Thoracic aorta (tissue), 2 donors: Measurements from ENCODE around the gene PPY. TPM values are rescaled to one million over a fixed set of nuclear protein-coding genes. Genes with fewer than 3 reads are reported as not detected.

Source experiments
- ATAC-seq: fragments of 150-250 bp; one replicate; pipeline ENCODE4 v1.8.0; 2017; ENCODE audit warnings: low read depth; ENCODE audit not compliant: insufficient number of reproducible peaks, low FRiP score
- DNase-seq: peaks from one replicate; pipeline ENCODE4 v3.0.0-alpha.2; 2020; ENCODE audit warnings: low spot score
- H3K27ac ChIP-seq, 2 donors: fragments of 200-600 bp; sonication (generic); 1 replicate in 1 of 2; 2 replicates in 1 of 2; pipeline ENCODE4 v1.5.1; 2016; ENCODE audit warnings: mild to moderate bottlenecking in 2 of 2, moderate library complexity in 2 of 2
- H3K27me3 ChIP-seq: fragments of 200-600 bp; sonication (generic); replicated peaks from 2 replicates; pipeline ENCODE4 v1.6.0; 2016; ENCODE audit warnings: mild to moderate bottlenecking; ENCODE audit not compliant: insufficient read depth
- H3K36me3 ChIP-seq: fragments of 200-600 bp; sonication (generic); one replicate; pipeline ENCODE4 v1.5.1; 2016
- H3K4me1 ChIP-seq, 2 donors: fragments of 200-600 bp; sonication (generic); 1 replicate in 1 of 2; 2 replicates in 1 of 2; pipeline versions ENCODE4 v1.5.1 to v1.6.0; 2016; ENCODE audit warnings: low read depth in 2 of 2, mild to moderate bottlenecking in 1 of 2; ENCODE audit not compliant: control insufficient read depth in 1 of 2
- H3K4me3 ChIP-seq: fragments of 200-600 bp; sonication (generic); 2 replicates; pipeline ENCODE4 v1.5.1; 2016; ENCODE audit warnings: mild to moderate bottlenecking
- H3K9me3 ChIP-seq: fragments of 200-600 bp; sonication (generic); 2 replicates; pipeline ENCODE4 v1.5.1; 2016
- CTCF ChIP-seq: fragments of 200-600 bp; sonication (generic); IDR thresholded peaks from one replicate; pipeline ENCODE4 v1.5.1; 2019; ENCODE audit warnings: antibody characterized with exemption
- total RNA-seq, 2 donors: library from RNA; depleted of rRNA; stranded (reverse); fragments of >200 nt; gene quantifications; one replicate each; pipeline versions ENCODE4 v1.1.0 to v1.2.3, GENCODE V29; 2016

Gene PPY
- total RNA-seq, 2 donors from 2014 or later: not detected

- no peak overlapping the region for H3K4me3 ChIP-seq
- no peak for DNase-seq
- no peaks in the 10 kb centered on the region for H3K36me3 ChIP-seq
- peaks cover 3% of the 10 kb centered on the region for H3K27me3 ChIP-seq
- no peaks in the 10 kb centered on the region for H3K4me1 ChIP-seq
- H3K9me3 ChIP-seq: no peaks in the 10 kb centered on the region
- no peak for TF ChIP-seq CTCF
- no peak overlapping the region for H3K27ac ChIP-seq
- ATAC-seq: no peak
Observed at GRCh38 chr17:43958748-43959352, 16.6 kb upstream of the PPY start.

GRCh38 chr17:43956222-43956621 is 13.9 kb upstream of the PPY start:
- Histone ChIP-seq H3K27ac (no peak overlapping the region), H3K4me1 (peaks cover 3 to 6% of the 10 kb centered on the region in 2 donors), H3K36me3 (no peaks in the 10 kb centered on the region), H3K27me3 (peaks cover 15% of the 10 kb centered on the region), H3K9me3 (no peaks in the 10 kb centered on the region), H3K4me3 (no peak overlapping the region)
- no peak for ATAC-seq
- DNase-seq: no peak
- no peak for TF ChIP-seq CTCF

- TF ChIP-seq CTCF: no peak
- H3K27me3 ChIP-seq: peaks cover 15% of the 10 kb centered on the region
- H3K27ac ChIP-seq: no peak within 1 kb of the TSS
- H3K36me3 ChIP-seq: no peaks in the 10 kb centered on the region
- DNase-seq (no peak), ATAC-seq (no peak)
- peaks cover 3 to 6% of the 10 kb centered on the region in 2 donors for H3K4me1 ChIP-seq
- H3K4me3 ChIP-seq: peak within 1 kb of the TSS; percentile 23
- no peaks in the 10 kb centered on the region for H3K9me3 ChIP-seq
Observed at GRCh38 chr17:43953746-43954145, 11.5 kb upstream of the PPY start, which contains the start of gene PYY. Gene PYY, minus strand, starts transcription at chr17:43953940. Its CDS starts 457 bp downstream, at chr17:43953483.

- no peak for ATAC-seq
- H3K4me1 ChIP-seq: peaks cover 3 to 6% of the 10 kb centered on the region in 2 donors
Observed at GRCh38 chr17:43952724-43953666, 10.7 kb upstream of the PPY start.

More at GRCh38 chr17:43952724-43953666, 10.7 kb upstream of the PPY start:
- Histone ChIP-seq H3K36me3 (no peaks in the 10 kb centered on the region), H3K4me3 (peak overlapping the region; percentile 23), H3K9me3 (no peaks in the 10 kb centered on the region), H3K27me3 (peaks cover 15% of the 10 kb centered on the region), H3K27ac (no peak overlapping the region)
- no peak for TF ChIP-seq CTCF
- DNase-seq: no peak
